SJCRH30 (cell line): Measurements from ENCODE around the gene B3GALT4. TPM values are rescaled to one million over a fixed set of nuclear protein-coding genes. Genes with fewer than 3 reads are reported as not detected.

Experiments
- DNase-seq, 2 experiments: peaks; one replicate each; pipeline ENCODE4 v3.0.0-alpha.2; 2015 to 2020
- H3K27ac ChIP-seq: fragments of 250-450 bp; sonication (Bioruptor Pico); 2 replicates; pipeline ENCODE4 v1.5.1; 2020; ENCODE audit warnings: mild to moderate bottlenecking, moderate library complexity
- H3K27me3 ChIP-seq: fragments of 250-450 bp; sonication (Bioruptor Pico); 2 replicates; pipeline ENCODE4 v1.5.1; 2020; ENCODE audit warnings: mild to moderate bottlenecking, moderate library complexity
- H3K36me3 ChIP-seq: fragments of 250-450 bp; sonication (Bioruptor Pico); 2 replicates; pipeline ENCODE4 v1.5.1; 2020; ENCODE audit warnings: mild to moderate bottlenecking, moderate library complexity
- H3K4me1 ChIP-seq: fragments of 250-450 bp; sonication (Bioruptor Pico); 2 replicates; pipeline ENCODE4 v1.5.1; 2020; ENCODE audit warnings: mild to moderate bottlenecking, moderate library complexity
- H3K4me3 ChIP-seq: fragments of 250-450 bp; sonication (Bioruptor Pico); 2 replicates; pipeline ENCODE4 v1.5.1; 2020; ENCODE audit warnings: mild to moderate bottlenecking, moderate library complexity
- H3K9me3 ChIP-seq: fragments of 250-450 bp; sonication (Bioruptor Pico); replicated peaks from 2 replicates; pipeline ENCODE4 v1.5.1; 2020; ENCODE audit warnings: mild to moderate bottlenecking, moderate library complexity
- total RNA-seq: library from RNA; depleted of rRNA; stranded (reverse); fragments of >200 nt; shearing (Covaris generic); gene quantifications from 2 replicates; pipeline ENCODE4 v1.2.3, GENCODE V29; 2014

The B3GALT4 gene
- total RNA-seq, 1 experiment from 2014 or later, result 0.95 TPM

GRCh38 chr6:33292996-33293682, 16.2 kb downstream of the B3GALT4 start:
- Histone ChIP-seq H3K27ac (no peak overlapping the region), H3K9me3 (no peaks in the 10 kb centered on the region), H3K4me3 (no peak overlapping the region), H3K4me1 (peaks cover 4% of the 10 kb centered on the region; the same call in 1 of the 2 replicates), H3K36me3 (peaks cover 7% of the 10 kb centered on the region), H3K27me3 (no peaks in the 10 kb centered on the region)
- DNase-seq, result no peak

GRCh38 chr6:33294086-33294823, 17.3 kb downstream of the B3GALT4 start:
- DNase-seq, result no peak
- Histone ChIP-seq H3K4me1 (0 out of 2 replicates have a peak, but pooled peaks cover 3% of the 10 kb centered on the region), H3K9me3 (no peaks in the 10 kb centered on the region), H3K27ac (no peak overlapping the region), H3K36me3 (peaks cover 5% of the 10 kb centered on the region), H3K4me3 (no peak overlapping the region), H3K27me3 (no peaks in the 10 kb centered on the region)

GRCh38 chr6:33295621-33296369, 18.9 kb downstream of the B3GALT4 start:
- Histone ChIP-seq H3K27ac (no peak overlapping the region), H3K4me1 (no peaks in the 10 kb centered on the region), H3K36me3 (peaks cover 5% of the 10 kb centered on the region), H3K4me3 (no peak overlapping the region), H3K9me3 (no peaks in the 10 kb centered on the region), H3K27me3 (no peaks in the 10 kb centered on the region)
- no peak for DNase-seq

- no peaks in the 10 kb centered on the region for H3K9me3 ChIP-seq
- H3K27ac ChIP-seq, result no peak overlapping the region
- H3K27me3 ChIP-seq, result no peaks in the 10 kb centered on the region
- H3K36me3 ChIP-seq, result no peaks in the 10 kb centered on the region; the same call in 1 of the 2 replicates
- H3K4me3 ChIP-seq, result peak overlapping the region; percentile 68
- H3K4me1 ChIP-seq, result no peaks in the 10 kb centered on the region
- DNase-seq, result no peak
Measured at GRCh38 chr6:33296797-33297405, 20.0 kb downstream of the B3GALT4 start.

GRCh38 chr6:33297406-33297955, 20.6 kb downstream of the B3GALT4 start:
- H3K36me3 ChIP-seq, result no peaks in the 10 kb centered on the region
- H3K27ac ChIP-seq, result no peak overlapping the region
- H3K27me3 ChIP-seq, result no peaks in the 10 kb centered on the region
- H3K4me3 ChIP-seq, result peak overlapping the region; percentile 68
- no peaks in the 10 kb centered on the region for H3K4me1 ChIP-seq
- no peaks in the 10 kb centered on the region for H3K9me3 ChIP-seq
- peak in 1 of 2 experiments; percentile 48 for DNase-seq

GRCh38 chr6:33297956-33298772, 21.2 kb downstream of the B3GALT4 start:
- H3K27ac ChIP-seq, result no peak overlapping the region; the same call in 1 of the 2 replicates
- H3K4me1 ChIP-seq, result no peaks in the 10 kb centered on the region
- no peaks in the 10 kb centered on the region for H3K27me3 ChIP-seq
- peak; percentile 78 to 84 for DNase-seq
- H3K4me3 ChIP-seq, result peak overlapping the region; percentile 68
- no peaks in the 10 kb centered on the region for H3K9me3 ChIP-seq
- no peaks in the 10 kb centered on the region for H3K36me3 ChIP-seq

GRCh38 chr6:33298773-33299236, 21.9 kb downstream of the B3GALT4 start, which contains the start of gene RGL2:
TSS of gene RGL2 (minus strand) at chr6:33298942. CDS start at chr6:33298610, 332 bp downstream.
- Histone ChIP-seq H3K27me3 (no peaks in the 10 kb centered on the region), H3K9me3 (no peaks in the 10 kb centered on the region), H3K36me3 (no peaks in the 10 kb centered on the region), H3K4me3 (peak within 1 kb of the TSS; percentile 68), H3K27ac (peak within 1 kb of the TSS; percentile 65), H3K4me1 (no peaks in the 10 kb centered on the region)
- peak in 1 of 2 experiments; percentile 62 for DNase-seq

GRCh38 chr6:33299237-33299944, 22.5 kb downstream of the B3GALT4 start:
- Histone ChIP-seq H3K9me3 (no peaks in the 10 kb centered on the region), H3K27ac (peak overlapping the region; percentile 65), H3K4me3 (peak overlapping the region; percentile 68), H3K4me1 (no peaks in the 10 kb centered on the region), H3K27me3 (no peaks in the 10 kb centered on the region), H3K36me3 (no peaks in the 10 kb centered on the region)
- peak; percentile 93 to 95 for DNase-seq

- Histone ChIP-seq H3K27ac (no peak overlapping the region), H3K9me3 (no peaks in the 10 kb centered on the region), H3K36me3 (no peaks in the 10 kb centered on the region), H3K4me1 (no peaks in the 10 kb centered on the region), H3K4me3 (no peak overlapping the region), H3K27me3 (no peaks in the 10 kb centered on the region)
- DNase-seq, result no peak
Measured at GRCh38 chr6:33301877-33302276, 25.0 kb downstream of the B3GALT4 start.

GRCh38 chr6:33304216-33304615, 27.3 kb downstream of the B3GALT4 start:
- Histone ChIP-seq H3K27ac (no peak overlapping the region), H3K4me3 (no peak overlapping the region), H3K9me3 (no peaks in the 10 kb centered on the region), H3K27me3 (no peaks in the 10 kb centered on the region), H3K36me3 (no peaks in the 10 kb centered on the region), H3K4me1 (no peaks in the 10 kb centered on the region)
- DNase-seq, result no peak

- no peak overlapping the region for H3K4me3 ChIP-seq
- H3K27ac ChIP-seq, result no peak overlapping the region
- H3K9me3 ChIP-seq, result no peaks in the 10 kb centered on the region
- no peaks in the 10 kb centered on the region for H3K36me3 ChIP-seq
- H3K27me3 ChIP-seq, result no peaks in the 10 kb centered on the region
- H3K4me1 ChIP-seq, result no peaks in the 10 kb centered on the region
- DNase-seq, result no peak
Measured at GRCh38 chr6:33305052-33305451, 28.1 kb downstream of the B3GALT4 start.

GRCh38 chr6:33306356-33306755, 29.4 kb downstream of the B3GALT4 start:
- Histone ChIP-seq H3K36me3 (no peaks in the 10 kb centered on the region), H3K4me3 (no peak overlapping the region), H3K27ac (no peak overlapping the region), H3K9me3 (no peaks in the 10 kb centered on the region), H3K27me3 (no peaks in the 10 kb centered on the region), H3K4me1 (no peaks in the 10 kb centered on the region)
- DNase-seq, result no peak
